Loucy (cell line): ENCODE results near the gene CUL4B.

Experiments used
- H2AFZ ChIP-seq: fragments of 200-600 bp; sonication (generic); 2 replicates; pipeline ENCODE4 v1.6.0; 2016; ENCODE audit warnings: antibody characterized with exemption, mild to moderate bottlenecking, low read length, moderate library complexity
- H3F3A ChIP-seq: fragments of 200-600 bp; 2 replicates; pipeline ENCODE4 v1.6.0; 2016; ENCODE audit warnings: antibody characterized with exemption, low read depth, mild to moderate bottlenecking
- H3K27me3 ChIP-seq: fragments of 200-600 bp; sonication (generic); 2 replicates; pipeline ENCODE4 v1.6.1; 2014; ENCODE audit warnings: low read length, mild to moderate bottlenecking; ENCODE audit not compliant: insufficient read depth, poor library complexity, severe bottlenecking
- H3K36me3 ChIP-seq: fragments of 200-600 bp; sonication (generic); 2 replicates; pipeline ENCODE4 v1.6.1; 2016; ENCODE audit warnings: low read length; ENCODE audit not compliant: insufficient read depth
- H3K4me1 ChIP-seq: fragments of 200-600 bp; sonication (generic); 2 replicates; pipeline ENCODE4 v1.5.1; 2014; ENCODE audit warnings: low read length, mild to moderate bottlenecking; ENCODE audit not compliant: insufficient read depth, poor library complexity, severe bottlenecking
- H3K4me2 ChIP-seq: fragments of 200-600 bp; sonication (generic); 2 replicates; pipeline ENCODE4 v1.6.0; 2014; ENCODE audit warnings: antibody characterized with exemption, low read length, low read depth, mild to moderate bottlenecking; ENCODE audit not compliant: poor library complexity, severe bottlenecking
- H3K4me3 ChIP-seq: fragments of 200-600 bp; sonication (generic); 2 replicates; pipeline ENCODE4 v1.5.1; 2014; ENCODE audit warnings: low read length, mild to moderate bottlenecking, mixed read lengths; ENCODE audit not compliant: poor library complexity, severe bottlenecking
- H3K79me2 ChIP-seq: fragments of 200-600 bp; sonication (generic); 2 replicates; pipeline ENCODE4 v1.6.1; 2014; ENCODE audit warnings: low read length; ENCODE audit not compliant: insufficient read depth
- H3K9ac ChIP-seq: fragments of 200-600 bp; sonication (generic); 2 replicates; pipeline ENCODE4 v1.6.0; 2014; ENCODE audit warnings: mild to moderate bottlenecking, low read depth, low read length, moderate library complexity; ENCODE audit not compliant: poor library complexity, severe bottlenecking
- H3K9me2 ChIP-seq: fragments of 200-600 bp; sonication (generic); replicated peaks from 2 replicates; pipeline ENCODE4 v1.6.1; 2016; ENCODE audit warnings: low read depth, low read length, mixed read lengths
- H3K9me3 ChIP-seq: fragments of 200-600 bp; sonication (generic); 2 replicates; pipeline ENCODE4 v1.6.1; 2014; ENCODE audit warnings: mild to moderate bottlenecking, antibody characterized with exemption, low read length, low read depth; ENCODE audit not compliant: insufficient read depth
- H4K20me1 ChIP-seq: fragments of 200-600 bp; sonication (generic); 2 replicates; pipeline ENCODE4 v1.6.0; 2014; ENCODE audit warnings: antibody characterized with exemption, low read length, mild to moderate bottlenecking; ENCODE audit not compliant: insufficient read depth, poor library complexity, severe bottlenecking
- EZH2phosphoT487 ChIP-seq: fragments of 200-600 bp; IDR thresholded peaks from 2 replicates; pipeline ENCODE4 v1.6.1; 2018; ENCODE audit warnings: antibody characterized with exemption, mild to moderate bottlenecking, moderate library complexity, borderline replicate concordance
- TF ChIP-seq, protein P1 (sequence below): fragments of 200-600 bp; sonication (generic); conservative IDR thresholded peaks from 2 replicates; pipeline ENCODE4 v1.5.1; 2014; ENCODE audit warnings: mild to moderate bottlenecking, antibody characterized with exemption, low read length

CUL4B gene

DNA sequence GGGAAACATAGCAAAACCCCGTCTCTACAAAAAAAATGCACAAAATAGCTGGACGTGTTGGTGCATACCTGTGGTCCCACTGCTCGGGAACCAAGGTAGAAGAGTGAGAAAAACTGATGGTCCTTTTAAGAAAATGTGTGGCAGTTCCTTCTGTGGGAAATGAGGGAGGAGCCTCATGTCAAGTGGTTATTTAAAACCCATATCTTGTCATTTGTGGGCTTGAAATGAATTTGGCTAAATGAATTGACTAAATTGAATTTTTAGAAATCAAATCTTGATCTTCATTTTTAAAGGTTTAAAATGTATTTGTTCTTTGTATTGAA, 75.5 kb downstream of the CUL4B start:
- no peaks in the 10 kb centered on the region for H3K9me3 ChIP-seq
- H3F3A ChIP-seq, result no peaks in the 10 kb centered on the region
- H3K27me3 ChIP-seq, result no peaks in the 10 kb centered on the region
- no peaks in the 10 kb centered on the region for H3K36me3 ChIP-seq
- H4K20me1 ChIP-seq, result no peaks in the 10 kb centered on the region
- no peaks in the 10 kb centered on the region for H3K79me2 ChIP-seq
- H3K9me2 ChIP-seq, result no peaks in the 10 kb centered on the region
- H3K4me3 ChIP-seq, result peak overlapping the region; percentile 77
- H2AFZ ChIP-seq, result peak overlapping the region; percentile 86
- H3K4me2 ChIP-seq, result peak overlapping the region; percentile 68
- TF ChIP-seq, protein P1, sequence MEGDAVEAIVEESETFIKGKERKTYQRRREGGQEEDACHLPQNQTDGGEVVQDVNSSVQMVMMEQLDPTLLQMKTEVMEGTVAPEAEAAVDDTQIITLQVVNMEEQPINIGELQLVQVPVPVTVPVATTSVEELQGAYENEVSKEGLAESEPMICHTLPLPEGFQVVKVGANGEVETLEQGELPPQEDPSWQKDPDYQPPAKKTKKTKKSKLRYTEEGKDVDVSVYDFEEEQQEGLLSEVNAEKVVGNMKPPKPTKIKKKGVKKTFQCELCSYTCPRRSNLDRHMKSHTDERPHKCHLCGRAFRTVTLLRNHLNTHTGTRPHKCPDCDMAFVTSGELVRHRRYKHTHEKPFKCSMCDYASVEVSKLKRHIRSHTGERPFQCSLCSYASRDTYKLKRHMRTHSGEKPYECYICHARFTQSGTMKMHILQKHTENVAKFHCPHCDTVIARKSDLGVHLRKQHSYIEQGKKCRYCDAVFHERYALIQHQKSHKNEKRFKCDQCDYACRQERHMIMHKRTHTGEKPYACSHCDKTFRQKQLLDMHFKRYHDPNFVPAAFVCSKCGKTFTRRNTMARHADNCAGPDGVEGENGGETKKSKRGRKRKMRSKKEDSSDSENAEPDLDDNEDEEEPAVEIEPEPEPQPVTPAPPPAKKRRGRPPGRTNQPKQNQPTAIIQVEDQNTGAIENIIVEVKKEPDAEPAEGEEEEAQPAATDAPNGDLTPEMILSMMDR, result no peak
- TF ChIP-seq EZH2phosphoT487, result no peak
- peak overlapping the region; percentile 78 for H3K9ac ChIP-seq
- H3K4me1 ChIP-seq, result peaks cover 9% of the 10 kb centered on the region

DNA sequence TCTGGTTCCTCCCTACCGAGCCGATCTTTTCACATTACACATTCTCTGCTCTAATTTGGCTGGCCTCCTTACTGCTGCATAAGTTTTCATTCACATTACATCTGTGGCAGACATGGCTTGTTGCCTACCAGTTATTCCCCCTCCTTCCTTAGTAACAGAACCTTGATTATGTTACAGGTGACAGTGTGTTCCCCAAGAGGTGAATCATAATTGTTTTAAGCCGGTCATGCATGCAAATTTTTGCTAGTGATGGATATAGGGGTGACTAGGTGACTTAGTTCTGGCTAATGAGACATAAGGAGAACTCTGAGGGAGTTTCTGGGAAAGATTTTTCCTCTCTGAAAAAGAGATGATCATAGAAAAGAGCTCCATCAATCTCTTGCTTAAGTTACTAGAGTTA, 83.3 kb downstream of the CUL4B start:
- no peaks in the 10 kb centered on the region for H3F3A ChIP-seq
- no peaks in the 10 kb centered on the region for H3K79me2 ChIP-seq
- H3K27me3 ChIP-seq, result no peaks in the 10 kb centered on the region
- no peaks in the 10 kb centered on the region for H4K20me1 ChIP-seq
- H3K4me2 ChIP-seq, result no peak overlapping the region
- H3K9me3 ChIP-seq, result no peaks in the 10 kb centered on the region
- no peak overlapping the region for H2AFZ ChIP-seq
- H3K4me3 ChIP-seq, result no peak overlapping the region
- TF ChIP-seq EZH2phosphoT487, result no peak
- TF ChIP-seq, protein P1, result no peak
- H3K4me1 ChIP-seq, result no peaks in the 10 kb centered on the region
- H3K9ac ChIP-seq, result no peak overlapping the region
- no peaks in the 10 kb centered on the region for H3K36me3 ChIP-seq
- no peaks in the 10 kb centered on the region for H3K9me2 ChIP-seq

GRCh38 chrX:120476714-120477113, 84.0 kb downstream of the CUL4B start:
- H3K9me2 ChIP-seq, result no peaks in the 10 kb centered on the region
- H3K79me2 ChIP-seq, result no peaks in the 10 kb centered on the region
- H3K4me3 ChIP-seq, result no peak overlapping the region
- H3F3A ChIP-seq, result no peaks in the 10 kb centered on the region
- H3K4me2 ChIP-seq, result no peak overlapping the region
- H3K9me3 ChIP-seq, result no peaks in the 10 kb centered on the region
- H3K9ac ChIP-seq, result no peak overlapping the region
- H3K36me3 ChIP-seq, result no peaks in the 10 kb centered on the region
- H2AFZ ChIP-seq, result no peak overlapping the region
- TF ChIP-seq, protein P1, result no peak
- TF ChIP-seq EZH2phosphoT487, result no peak
- H3K27me3 ChIP-seq, result no peaks in the 10 kb centered on the region
- H4K20me1 ChIP-seq, result no peaks in the 10 kb centered on the region
- H3K4me1 ChIP-seq, result no peaks in the 10 kb centered on the region
